ENCODE results near the gene PRSS33.

Gene PRSS33

DNA sequence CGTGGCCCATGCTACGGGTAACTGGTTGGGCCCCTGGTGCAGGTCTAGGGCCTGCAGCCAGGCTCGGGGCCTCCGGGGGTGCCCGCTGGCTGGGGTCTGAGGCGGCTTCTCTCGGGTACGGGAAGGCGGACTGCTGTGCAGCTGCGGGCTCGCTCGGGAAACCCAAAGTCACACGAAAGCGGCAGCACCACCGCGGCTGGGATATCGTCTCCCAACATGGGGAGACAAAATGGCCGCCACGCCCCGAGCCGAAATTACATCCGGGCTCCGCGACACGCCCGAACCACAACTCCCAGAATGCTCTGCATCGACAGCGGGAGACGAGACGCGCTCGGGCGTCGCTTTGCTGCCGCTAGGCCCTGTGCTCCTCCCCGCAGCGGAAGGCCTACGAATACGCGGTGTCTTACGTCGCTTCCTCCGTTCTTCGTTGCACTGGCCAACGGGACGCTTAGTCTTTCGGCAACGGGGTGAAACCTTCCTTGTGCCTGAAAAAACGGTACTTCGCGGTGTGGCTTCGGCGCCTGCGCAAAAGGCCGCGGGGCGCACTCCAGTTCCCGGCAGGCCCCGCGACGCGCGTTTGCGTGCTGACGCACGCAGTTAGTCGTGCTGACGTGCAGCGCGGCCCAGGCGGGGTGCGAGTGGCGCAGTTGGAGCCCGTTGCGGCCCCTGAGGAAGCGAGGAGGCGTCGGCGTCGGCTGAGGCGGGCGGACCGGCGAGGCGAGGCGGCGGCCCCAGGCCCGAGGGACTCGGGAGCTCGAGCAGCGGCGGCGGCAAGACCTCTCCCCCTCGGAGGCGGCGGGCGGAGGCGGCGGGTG, 35.1 kb downstream of the PRSS33 start, which contains the start of gene SRRM2:
TSS of gene SRRM2 (plus strand) at position 604 of the 815 bp plus-strand sequence. CDS start 3,727 bp downstream, outside the sequence.
- TF ChIP-seq, protein P1, sequence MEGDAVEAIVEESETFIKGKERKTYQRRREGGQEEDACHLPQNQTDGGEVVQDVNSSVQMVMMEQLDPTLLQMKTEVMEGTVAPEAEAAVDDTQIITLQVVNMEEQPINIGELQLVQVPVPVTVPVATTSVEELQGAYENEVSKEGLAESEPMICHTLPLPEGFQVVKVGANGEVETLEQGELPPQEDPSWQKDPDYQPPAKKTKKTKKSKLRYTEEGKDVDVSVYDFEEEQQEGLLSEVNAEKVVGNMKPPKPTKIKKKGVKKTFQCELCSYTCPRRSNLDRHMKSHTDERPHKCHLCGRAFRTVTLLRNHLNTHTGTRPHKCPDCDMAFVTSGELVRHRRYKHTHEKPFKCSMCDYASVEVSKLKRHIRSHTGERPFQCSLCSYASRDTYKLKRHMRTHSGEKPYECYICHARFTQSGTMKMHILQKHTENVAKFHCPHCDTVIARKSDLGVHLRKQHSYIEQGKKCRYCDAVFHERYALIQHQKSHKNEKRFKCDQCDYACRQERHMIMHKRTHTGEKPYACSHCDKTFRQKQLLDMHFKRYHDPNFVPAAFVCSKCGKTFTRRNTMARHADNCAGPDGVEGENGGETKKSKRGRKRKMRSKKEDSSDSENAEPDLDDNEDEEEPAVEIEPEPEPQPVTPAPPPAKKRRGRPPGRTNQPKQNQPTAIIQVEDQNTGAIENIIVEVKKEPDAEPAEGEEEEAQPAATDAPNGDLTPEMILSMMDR (conservative IDR thresholded peaks at IDR 0.05), result no peak
- peak within 1 kb of the TSS; percentile 96 for H3K27ac ChIP-seq

- H3K27ac ChIP-seq, result peak overlapping the region; percentile 96
- TF ChIP-seq, protein P1 (conservative IDR thresholded peaks at IDR 0.05), result no peak
Measured at GRCh38 chr16:2751577-2752034, 35.8 kb downstream of the PRSS33 start.

DNA sequence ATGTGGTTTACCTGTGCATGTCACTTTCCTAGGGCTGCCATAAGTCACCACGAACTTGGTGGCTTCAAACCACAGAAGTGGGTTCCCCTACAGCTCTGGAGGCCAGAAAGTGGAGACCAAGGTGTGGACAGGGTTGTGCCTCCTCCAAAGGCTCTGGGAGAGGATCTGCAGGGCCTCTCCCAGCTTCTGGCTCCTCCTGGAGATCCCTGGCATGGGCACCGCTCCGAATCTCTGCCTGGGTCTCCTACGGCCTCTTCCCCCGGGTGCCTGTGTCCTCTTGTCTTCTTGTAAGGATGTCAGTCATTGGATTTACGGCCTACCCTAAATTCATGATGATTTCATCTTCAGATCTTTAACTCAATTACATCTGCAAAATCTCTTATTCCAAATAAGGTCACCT, 37.4 kb downstream of the PRSS33 start:
- TF ChIP-seq, protein P1 (conservative IDR thresholded peaks at IDR 0.05), result no peak
- no peak overlapping the region for H3K27ac ChIP-seq

DNA sequence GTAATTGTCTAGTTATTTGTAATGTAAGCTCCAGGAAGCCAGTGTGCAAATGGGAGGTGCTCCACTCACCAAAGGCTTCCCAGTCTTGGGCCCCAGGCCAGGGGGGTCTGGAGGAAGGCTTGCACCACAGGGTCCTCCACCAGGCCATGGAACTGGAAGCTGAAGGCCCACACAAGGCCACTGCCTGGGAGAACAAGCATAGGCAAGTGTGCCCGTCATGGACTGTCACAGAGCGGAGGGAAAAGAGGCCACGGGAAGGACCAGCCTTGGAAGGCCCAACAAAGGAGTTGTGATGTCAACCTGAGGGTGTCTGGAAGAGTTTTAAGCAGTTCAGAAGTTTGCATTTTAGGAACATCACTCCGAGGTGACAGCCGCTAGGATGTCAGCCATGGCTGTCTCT, 37.9 kb downstream of the PRSS33 start:
- H3K27ac ChIP-seq, result no peak overlapping the region
- TF ChIP-seq, protein P1 (conservative IDR thresholded peaks at IDR 0.05), result no peak

GRCh38 chr16:2748757-2749455, 38.5 kb downstream of the PRSS33 start:
- TF ChIP-seq, protein P1 (conservative IDR thresholded peaks at IDR 0.05), result no peak
- no peak overlapping the region for H3K27ac ChIP-seq

- TF ChIP-seq, protein P1 (conservative IDR thresholded peaks at IDR 0.05), result no peak
- H3K27ac ChIP-seq, result no peak overlapping the region
Measured at GRCh38 chr16:2745961-2746360, 41.4 kb downstream of the PRSS33 start.

DNA sequence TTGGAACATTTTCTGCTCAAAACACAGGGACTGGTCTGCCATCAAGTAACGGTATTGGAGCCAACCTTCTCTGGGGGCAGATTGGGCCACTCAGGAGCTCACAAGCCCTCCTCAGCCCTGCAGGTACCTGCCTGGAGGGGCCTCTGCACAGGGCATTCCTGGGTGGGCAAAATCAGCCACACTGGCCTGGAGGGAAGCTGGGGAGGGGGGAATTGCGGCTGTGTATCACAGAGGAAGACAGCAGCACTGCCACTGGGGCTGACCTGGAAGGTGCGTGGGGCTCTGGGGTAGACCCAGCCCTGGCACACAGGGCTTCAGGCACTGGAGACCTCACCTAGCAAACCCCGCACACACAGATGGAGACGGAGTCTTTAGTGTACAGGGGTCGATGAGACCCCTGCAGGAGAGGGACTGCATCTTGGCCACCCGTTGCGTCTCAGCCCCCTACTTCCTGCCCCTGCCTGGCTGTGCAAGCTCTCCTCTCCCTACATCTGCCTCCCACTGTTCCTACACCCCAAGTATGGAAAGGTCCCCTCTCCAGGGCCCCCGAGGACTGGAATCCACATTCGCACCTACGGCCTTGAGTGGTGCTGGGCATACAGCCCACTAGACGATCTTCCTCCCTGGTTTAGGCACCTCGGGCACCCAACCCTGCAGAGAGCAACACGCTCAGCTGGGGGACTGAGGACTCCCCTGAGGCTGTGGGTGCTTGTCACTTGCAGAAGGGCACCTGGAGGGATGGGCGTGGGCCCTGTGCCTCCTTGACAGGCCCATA, 42.1 kb downstream of the PRSS33 start:
- no peak overlapping the region for H3K27ac ChIP-seq
- TF ChIP-seq, protein P1 (conservative IDR thresholded peaks at IDR 0.05), result no peak

Measured in VCaP (cell line).